GM18861 (cell line): ENCODE measurements around the gene PTCH1.

Source experiments
- ATAC-seq: cut with Tn5 transposase; IDR thresholded peaks from one replicate; pipeline ENCODE4 v1.9.1; 2021; ENCODE audit not compliant: unreplicated experiment

The PTCH1 gene

GRCh38 chr9:95441081-95441480, 75.7 kb downstream of the PTCH1 start:
- ATAC-seq: no peak

GRCh38 chr9:95440447-95440846, 76.3 kb downstream of the PTCH1 start:
- ATAC-seq: no peak

GRCh38 chr9:95438561-95439357, 78.0 kb downstream of the PTCH1 start:
- no peak for ATAC-seq

GRCh38 chr9:95437559-95437958, 79.2 kb downstream of the PTCH1 start:
- ATAC-seq: no peak

- no peak for ATAC-seq
These were observed 80.4 kb downstream of the PTCH1 start for GRCh38 chr9:95436416-95436815.

GRCh38 chr9:95435074-95435728, 81.6 kb downstream of the PTCH1 start:
- no peak for ATAC-seq

- no peak for ATAC-seq
These were observed 82.4 kb downstream of the PTCH1 start for GRCh38 chr9:95434116-95435073.

- no peak for ATAC-seq
These were observed 83.5 kb downstream of the PTCH1 start for GRCh38 chr9:95433096-95433819.

- ATAC-seq: no peak
These were observed 85.5 kb downstream of the PTCH1 start for GRCh38 chr9:95431286-95431685.

GRCh38 chr9:95429948-95430620, 86.7 kb downstream of the PTCH1 start:
- ATAC-seq: no peak

- no peak for ATAC-seq
These were observed 87.7 kb downstream of the PTCH1 start for GRCh38 chr9:95429096-95429495.

- ATAC-seq: no peak
These were observed 90.7 kb downstream of the PTCH1 start for GRCh38 chr9:95425910-95426551.

- no peak for ATAC-seq
These were observed 94.1 kb downstream of the PTCH1 start for GRCh38 chr9:95422650-95423049.

GRCh38 chr9:95420518-95420917, 96.3 kb downstream of the PTCH1 start:
- ATAC-seq: no peak

- no peak for ATAC-seq
These were observed 97.3 kb downstream of the PTCH1 start for GRCh38 chr9:95419444-95419843.

GRCh38 chr9:95415158-95415557, 101.6 kb downstream of the PTCH1 start:
- ATAC-seq: no peak

- no peak for ATAC-seq
These were observed 103.0 kb downstream of the PTCH1 start for GRCh38 chr9:95413793-95414192.

GRCh38 chr9:95411054-95411892, 105.5 kb downstream of the PTCH1 start:
- ATAC-seq: no peak
